Stimulated activated naive B cell treated with anti-CD40 and anti-IgM and Interleukin-4, amounts not matched to agents 10 μg/mL and 1 μg/mL and 100 μg/mL, for 72 hours (primary cell): ENCODE results near the gene DUSP15.
"Not testable (repeated sequence)": the region's sequence is repeated elsewhere in the genome, so short reads cannot be mapped to it uniquely, and the experiment has no call there.

Experiments used
- ATAC-seq, 2 donors: fragments of 150-1000 bp; cut with Tn5 transposase; replicated peaks; 2 replicates each; pipeline ENCODE4 v1.10.0; 2021; ENCODE audit warnings: moderate library complexity in 1 of 2
- DNase-seq: peaks from one replicate; pipeline ENCODE4 v3.0.0; 2021
- H3K27ac Mint-ChIP-seq: one replicate; pipeline ENCODE4 v1.8.0; 2022; ENCODE audit warnings: mild to moderate bottlenecking, mixed read lengths
- H3K27me3 Mint-ChIP-seq, 2 donors: one replicate each; pipeline ENCODE4 v1.8.0; 2022; ENCODE audit warnings: mixed read lengths in 2 of 2
- H3K36me3 Mint-ChIP-seq, 2 donors: one replicate each; pipeline ENCODE4 v1.8.0; 2022; ENCODE audit warnings: mixed read lengths in 2 of 2, mild to moderate bottlenecking in 1 of 2
- H3K4me1 Mint-ChIP-seq, 2 donors: one replicate each; pipeline ENCODE4 v1.8.0; 2022; ENCODE audit warnings: mixed read lengths in 2 of 2, mild to moderate bottlenecking in 1 of 2
- H3K4me3 Mint-ChIP-seq, 2 donors: one replicate each; pipeline ENCODE4 v1.8.0; 2022; ENCODE audit warnings: mild to moderate bottlenecking in 2 of 2, mixed read lengths in 2 of 2, moderate library complexity in 1 of 2
- H3K9me3 Mint-ChIP-seq, 2 donors: one replicate each; pipeline ENCODE4 v1.8.0; 2022; ENCODE audit warnings: mixed read lengths in 2 of 2, mild to moderate bottlenecking in 1 of 2

The DUSP15 gene

GRCh38 chr20:31831771-31832306 lies 38.5 kb downstream of the DUSP15 start:
- DNase-seq (no peak), ATAC-seq (no peak)
- Mint-ChIP-seq H3K27me3 (peaks cover 0 to 5% of the 10 kb centered on the region in 2 donors), H3K4me3 (no peak overlapping the region), H3K36me3 (no peaks in the 10 kb centered on the region), H3K9me3 (no peaks in the 10 kb centered on the region), H3K4me1 (peaks cover 7 to 15% of the 10 kb centered on the region in 2 donors), H3K27ac (no peak overlapping the region)

GRCh38 chr20:31831211-31831610 lies 39.1 kb downstream of the DUSP15 start:
- Mint-ChIP-seq H3K27ac (no peak overlapping the region), H3K4me3 (no peak overlapping the region), H3K27me3 (peaks cover 0 to 5% of the 10 kb centered on the region in 2 donors), H3K9me3 (no peaks in the 10 kb centered on the region), H3K36me3 (no peaks in the 10 kb centered on the region), H3K4me1 (peaks cover 5 to 12% of the 10 kb centered on the region in 2 donors)
- DNase-seq (no peak), ATAC-seq (no peak)

GRCh38 chr20:31830406-31830981 lies 39.8 kb downstream of the DUSP15 start:
- ATAC-seq = no peak
- Mint-ChIP-seq H3K4me1 (peaks cover 0 to 5% of the 10 kb centered on the region in 2 donors), H3K27me3 (peaks cover 0 to 5% of the 10 kb centered on the region in 2 donors), H3K9me3 (no peaks in the 10 kb centered on the region), H3K4me3 (no peak overlapping the region), H3K27ac (no peak overlapping the region), H3K36me3 (no peaks in the 10 kb centered on the region)
- no peak for DNase-seq

- no peak overlapping the region for H3K4me3 Mint-ChIP-seq
- no peak for DNase-seq
- H3K9me3 Mint-ChIP-seq = no peaks in the 10 kb centered on the region
Measured at GRCh38 chr20:31829731-31830130, 40.6 kb downstream of the DUSP15 start.

GRCh38 chr20:31828016-31828415 lies 42.3 kb downstream of the DUSP15 start:
- not testable (repeated sequence) for ATAC-seq, H3K27ac Mint-ChIP-seq, H3K36me3 Mint-ChIP-seq, H3K4me1 Mint-ChIP-seq, DNase-seq, H3K9me3 Mint-ChIP-seq, H3K27me3 Mint-ChIP-seq, H3K4me3 Mint-ChIP-seq

More at GRCh38 chr20:31829731-31830130, 40.6 kb downstream of the DUSP15 start:
- Mint-ChIP-seq H3K27ac (no peak overlapping the region), H3K36me3 (no peaks in the 10 kb centered on the region), H3K4me1 (no peaks in the 10 kb centered on the region), H3K27me3 (peaks cover 0 to 5% of the 10 kb centered on the region in 2 donors)
- ATAC-seq = no peak

- peaks cover 2 to 5% of the 10 kb centered on the region in 2 donors for H3K4me1 Mint-ChIP-seq
- H3K36me3 Mint-ChIP-seq = no peaks in the 10 kb centered on the region
- no peak for DNase-seq
- H3K9me3 Mint-ChIP-seq = no peaks in the 10 kb centered on the region
- H3K27me3 Mint-ChIP-seq = peaks cover 0 to 8% of the 10 kb centered on the region in 2 donors
- H3K4me3 Mint-ChIP-seq = no peak overlapping the region
- no peak overlapping the region for H3K27ac Mint-ChIP-seq
- ATAC-seq = no peak
Measured at GRCh38 chr20:31827059-31827458, 43.3 kb downstream of the DUSP15 start.

GRCh38 chr20:31826074-31826473 lies 44.3 kb downstream of the DUSP15 start:
- no peak for DNase-seq
- H3K4me1 Mint-ChIP-seq = peaks cover 2 to 5% of the 10 kb centered on the region in 2 donors
- no peak overlapping the region for H3K4me3 Mint-ChIP-seq
- H3K36me3 Mint-ChIP-seq = no peaks in the 10 kb centered on the region
- H3K27me3 Mint-ChIP-seq = peaks cover 5 to 12% of the 10 kb centered on the region in 2 donors
- no peaks in the 10 kb centered on the region for H3K9me3 Mint-ChIP-seq
- ATAC-seq = no peak
- no peak overlapping the region for H3K27ac Mint-ChIP-seq

- H3K36me3 Mint-ChIP-seq = no peaks in the 10 kb centered on the region
- DNase-seq (no peak), ATAC-seq (no peak)
- peaks cover 2 to 5% of the 10 kb centered on the region in 2 donors for H3K4me1 Mint-ChIP-seq
- peaks cover 6 to 12% of the 10 kb centered on the region in 2 donors for H3K27me3 Mint-ChIP-seq
- H3K4me3 Mint-ChIP-seq = no peak overlapping the region
- no peaks in the 10 kb centered on the region for H3K9me3 Mint-ChIP-seq
- no peak overlapping the region for H3K27ac Mint-ChIP-seq
Measured at GRCh38 chr20:31824554-31825313, 45.6 kb downstream of the DUSP15 start.

GRCh38 chr20:31824125-31824485 lies 46.2 kb downstream of the DUSP15 start:
- H3K27ac Mint-ChIP-seq = no peak overlapping the region
- no peak overlapping the region for H3K4me3 Mint-ChIP-seq
- H3K27me3 Mint-ChIP-seq = peaks cover 6 to 12% of the 10 kb centered on the region in 2 donors
- ATAC-seq = no peak
- no peaks in the 10 kb centered on the region for H3K9me3 Mint-ChIP-seq
- H3K4me1 Mint-ChIP-seq = peaks cover 2 to 5% of the 10 kb centered on the region in 2 donors
- no peaks in the 10 kb centered on the region for H3K36me3 Mint-ChIP-seq
- DNase-seq = no peak

- peaks cover 2 to 5% of the 10 kb centered on the region in 2 donors for H3K4me1 Mint-ChIP-seq
- no peak overlapping the region for H3K27ac Mint-ChIP-seq
- H3K27me3 Mint-ChIP-seq = peaks cover 6 to 12% of the 10 kb centered on the region in 2 donors
- H3K4me3 Mint-ChIP-seq = no peak overlapping the region
- no peaks in the 10 kb centered on the region for H3K36me3 Mint-ChIP-seq
- peak in 1 of 2 donors; percentile 6 for ATAC-seq
- no peaks in the 10 kb centered on the region for H3K9me3 Mint-ChIP-seq
- no peak for DNase-seq
Measured at GRCh38 chr20:31823360-31824124, 46.8 kb downstream of the DUSP15 start.

GRCh38 chr20:31822421-31823330 lies 47.7 kb downstream of the DUSP15 start:
- peak; percentile 90 to 94 for ATAC-seq
- Mint-ChIP-seq H3K36me3 (no peaks in the 10 kb centered on the region), H3K27me3 (peaks cover 6 to 12% of the 10 kb centered on the region in 2 donors), H3K27ac (no peak overlapping the region), H3K4me1 (peaks cover 2 to 5% of the 10 kb centered on the region in 2 donors), H3K4me3 (peak overlapping the region in 1 of 2 donors; percentile 67), H3K9me3 (no peaks in the 10 kb centered on the region)
- peak; percentile 55 for DNase-seq

GRCh38 chr20:31821427-31821826 lies 48.9 kb downstream of the DUSP15 start:
- Mint-ChIP-seq H3K27ac (no peak overlapping the region), H3K9me3 (no peaks in the 10 kb centered on the region), H3K36me3 (no peaks in the 10 kb centered on the region), H3K4me1 (peaks cover 2 to 5% of the 10 kb centered on the region in 2 donors), H3K4me3 (no peak overlapping the region), H3K27me3 (peaks cover 6 to 12% of the 10 kb centered on the region in 2 donors)
- DNase-seq (no peak), ATAC-seq (no peak)

- Mint-ChIP-seq H3K9me3 (no peaks in the 10 kb centered on the region), H3K27ac (no peak overlapping the region), H3K27me3 (peaks cover 6 to 12% of the 10 kb centered on the region in 2 donors), H3K4me1 (peaks cover 2 to 5% of the 10 kb centered on the region in 2 donors), H3K4me3 (no peak overlapping the region), H3K36me3 (no peaks in the 10 kb centered on the region)
- no peak for ATAC-seq
- no peak for DNase-seq
Measured at GRCh38 chr20:31820228-31820627, 50.1 kb downstream of the DUSP15 start.
